Spleen (tissue), 7 donors: Measurements from ENCODE around the gene AK6.

Experiments
- CTCF ChIP-seq, 11 experiments: fragments of 200-600 bp in 7 of 11; fragments of 450-650 bp in 4 of 11; sonication (generic) in 4 of 11; IDR thresholded peaks in 8 of 11; conservative IDR thresholded peaks in 3 of 11; 1 replicate in 7 of 11; 2 replicates in 4 of 11; pipeline versions ENCODE4 v1.4.0 to v1.8.0; 2016 to 2021; ENCODE audit warnings: antibody characterized with exemption in 11 of 11, inconsistent platforms in 4 of 11, mild to moderate bottlenecking in 1 of 11
- POLR2A ChIP-seq, 3 donors: fragments of 450-650 bp; IDR thresholded peaks; one replicate each; pipeline ENCODE4 v1.5.1; 2017; ENCODE audit warnings: antibody characterized with exemption in 3 of 3, mild to moderate bottlenecking in 1 of 3
- donor health status: DM: no; HTN: no; CAD: no; lungs with moderate emphysema.
- donor health status: DM: no; HTN: no; CAD: no.
- donor health status: DM: no; HTN: no; CAD: no.

GRCh38 chr5:69415584-69415958 lies 46.3 kb upstream of the AK6 start:
- TF ChIP-seq CTCF (IDR thresholded peaks at IDR 0.05 in 8 of 11, conservative IDR thresholded peaks at IDR 0.05 in 3 of 11) = no peak
- no peak for TF ChIP-seq POLR2A (IDR thresholded peaks at IDR 0.05)
